K562 (cell line): ENCODE data around the gene IPO11. TPM values are rescaled to one million over a fixed set of nuclear protein-coding genes. Genes with fewer than 3 reads are reported as not detected.

Experiments used
- ATAC-seq: fragments of 200-7000 bp; cut with Tn5 transposase; 3 replicates; pipeline ENCODE4 v1.9.1; 2020; ENCODE audit warnings: moderate library complexity
- BruUV-seq: library from RNA; stranded (reverse); fragments of 400-500 nt; replicated peaks from 2 replicates; lab custom pipeline; 2021; lab: Mats Ljungman, UMichigan
- CTCF ChIA-PET: fragments of 300-600 bp; formaldehyde crosslinking; extraction: SDS; loops from one replicate; lab custom pipeline; 2021; ENCODE audit warnings: low intra/inter-chr PET ratio; lab: Yijun Ruan, JAX
- POLR2A ChIA-PET: fragments of 300-600, 350-650 bp; sonication (Branson Sonifier 250); formaldehyde crosslinking; extraction: SDS; loops from one replicate; lab custom pipeline; 2021; ENCODE audit warnings: antibody characterized with exemption, inconsistent platforms; lab: Yijun Ruan, JAX
- DNase-seq, 4 experiments: peaks; one replicate each; pipeline versions ENCODE4 v3.0.0 to v3.0.0-alpha.2; 2011 to 2018; ENCODE audit warnings: low spot score in 3 of 4, mixed read lengths in 3 of 4; ENCODE audit errors: extremely low read depth in 1 of 4
- FAIRE-seq: peaks from 2 replicates; lab custom pipeline; 2011; peaks lifted over from hg19 to GRCh38; lab: Jason Lieb, UNC
- H2AFZ ChIP-seq: 2 replicates; pipeline ENCODE4 v1.6.0; 2011; ENCODE audit warnings: low read depth, low read length, control low read depth, inconsistent platforms
- H3K27ac ChIP-seq: fragments of 200-600 bp; 3 replicates; pipeline ENCODE4 v1.8.0; 2011; ENCODE audit warnings: low read depth, mild to moderate bottlenecking, control low read depth, inconsistent platforms, low read length, moderate library complexity, mixed read lengths; ENCODE audit errors: extremely low read depth
- H3K27me3 ChIP-seq, 2 experiments: fragments of 300-600 bp in 1 of 2; 2 replicates in 1 of 2; 3 replicates in 1 of 2; pipeline versions ENCODE4 v1.6.0 to v1.8.0; 2011; ENCODE audit warnings: inconsistent platforms in 2 of 2, low read length in 2 of 2, mild to moderate bottlenecking in 1 of 2, mixed read lengths in 1 of 2, moderate library complexity in 1 of 2; ENCODE audit not compliant: control insufficient read depth in 2 of 2, insufficient read depth in 2 of 2
- H3K36me3 ChIP-seq: fragments of 300-600 bp; 3 replicates; pipeline ENCODE4 v1.8.0; 2011; ENCODE audit warnings: mild to moderate bottlenecking, low read length, inconsistent platforms; ENCODE audit not compliant: control insufficient read depth, insufficient read depth
- H3K4me1 ChIP-seq, 2 experiments: fragments of 200-600 bp in 1 of 2; replicated peaks in 1 of 2; 2 replicates in 1 of 2; 3 replicates in 1 of 2; pipeline versions ENCODE4 v1.5.1 to v1.8.0; 2011; ENCODE audit warnings: inconsistent platforms in 2 of 2, low read length in 2 of 2, mild to moderate bottlenecking in 1 of 2, mixed read lengths in 1 of 2, moderate library complexity in 1 of 2; ENCODE audit not compliant: control insufficient read depth in 2 of 2, insufficient read depth in 2 of 2
- H3K4me2 ChIP-seq: 2 replicates; pipeline ENCODE4 v1.6.1; 2011; ENCODE audit warnings: low read length, control low read depth, inconsistent platforms, mixed read lengths; ENCODE audit not compliant: insufficient read depth
- H3K4me3 ChIP-seq: fragments of 200-600 bp; sonication (generic), shearing (Covaris generic); 2 replicates; pipeline ENCODE4 v1.5.1; 2016; ENCODE audit warnings: control low read depth, inconsistent platforms
- H3K79me2 ChIP-seq: fragments of 200-600 bp; 3 replicates; pipeline ENCODE4 v1.8.0; 2011; ENCODE audit warnings: low read length, inconsistent platforms; ENCODE audit not compliant: control insufficient read depth, insufficient read depth
- H3K9ac ChIP-seq, 2 experiments: 2 replicates each; pipeline versions ENCODE4 v1.6.0 to v1.6.1; 2011; ENCODE audit warnings: low read depth in 2 of 2, low read length in 2 of 2, control low read depth in 1 of 2, inconsistent platforms in 1 of 2, mild to moderate bottlenecking in 1 of 2, mixed read lengths in 1 of 2; ENCODE audit not compliant: insufficient read depth in 1 of 2
- H3K9me1 ChIP-seq: one replicate; pipeline ENCODE4 v1.6.0; 2011; ENCODE audit warnings: inconsistent platforms, mild to moderate bottlenecking, low read length, moderate library complexity; ENCODE audit not compliant: control insufficient read depth, insufficient read depth
- H3K9me3 ChIP-seq: replicated peaks from 2 replicates; pipeline ENCODE4 v1.5.1; 2011; ENCODE audit warnings: low read depth, low read length, inconsistent platforms; ENCODE audit not compliant: control insufficient read depth, insufficient read depth
- H4K20me1 ChIP-seq: replicated peaks from 2 replicates; pipeline ENCODE4 v1.6.1; 2011; ENCODE audit warnings: low read length, inconsistent platforms, mixed read lengths; ENCODE audit not compliant: control insufficient read depth, insufficient read depth
- CHAMP1 ChIP-seq: fragments of 450-650 bp; IDR thresholded peaks from 2 replicates; pipeline ENCODE4 v1.6.1; 2016; ENCODE audit warnings: mild to moderate bottlenecking
- DEAF1 ChIP-seq: fragments of 450-650 bp; formaldehyde crosslinking; IDR thresholded peaks from 2 replicates; pipeline ENCODE4 v1.4.0; 2020; ENCODE audit warnings: mild to moderate bottlenecking, moderate library complexity
- ELF2 ChIP-seq: fragments of 250-450 bp; sonication (Bioruptor Pico); IDR thresholded peaks from 2 replicates; pipeline ENCODE4 v1.5.0; 2021; ENCODE audit warnings: mild to moderate bottlenecking
- HSF4 ChIP-seq: fragments of 250-450 bp; sonication (Bioruptor Pico); IDR thresholded peaks from 2 replicates; pipeline ENCODE4 v2.1.2; 2022; ENCODE audit warnings: mild to moderate bottlenecking, moderate library complexity, borderline replicate concordance
- SAP30 ChIP-seq: fragments of 200-600 bp; sonication (generic); IDR thresholded peaks from 2 replicates; pipeline ENCODE4 v1.6.1; 2012; ENCODE audit warnings: borderline replicate concordance, low read depth, mild to moderate bottlenecking, moderate library complexity, low read length, control low read depth, inconsistent platforms; ENCODE audit not compliant: insufficient read depth, poor library complexity, severe bottlenecking
- TAL1 ChIP-seq: fragments of 450-650 bp; IDR thresholded peaks from 2 replicates; pipeline ENCODE4 v1.6.1; 2016; ENCODE audit warnings: mild to moderate bottlenecking
- ZNF551 ChIP-seq: fragments of 250-450 bp; sonication (Bioruptor Pico); IDR thresholded peaks from 2 replicates; pipeline ENCODE4 v1.5.0; 2021; ENCODE audit warnings: mild to moderate bottlenecking, moderate library complexity
- whole genome bisulfite sequencing: fragments of 100-300 bp; shearing (Covaris generic); methylation state at CpG from one replicate; pipeline ENCODE4 v1.1.6; 2016; ENCODE audit warnings: low coverage, mixed read lengths; ENCODE audit not compliant: insufficient coverage; ENCODE audit errors: missing lambda C conversion rate; 5-methylcytosine and 5-hydroxymethylcytosine counted together
- in situ Hi-C: fragments of 300-500 bp; cut with MboI; formaldehyde crosslinking; loops from 4 replicates; pipeline ENCODE4 v1.15.0; 2018; ENCODE audit warnings: inconsistent platforms, mixed read lengths
- intact Hi-C: fragments of 100-400 bp; cut with micrococcal nuclease; formaldehyde crosslinking; loops from 2 replicates; pipeline ENCODE4 v1.14.2; 2022
- polyA plus RNA-seq, 8 experiments: library from polyadenylated mRNA; depleted of rRNA in 4 of 8; stranded (reverse) in 5 of 8; unstranded in 3 of 8; fragments of >200 nt; fragmentation: Nextera tagmentation in 2 of 8; fragmentation: Illumina TruSeq in 1 of 8; extraction: Ambion mirVana in 2 of 8; extraction: Trizol in 1 of 8; gene quantifications; 2 replicates each; pipeline versions ENCODE4 v1.2.1 to v1.2.3, GENCODE V29; 2011 to 2014; ENCODE audit warnings: inconsistent platforms in 1 of 8, missing spikeins in 1 of 8
- total RNA-seq, 7 experiments: library from RNA; depleted of rRNA in 6 of 7; stranded (reverse); fragments of >200 nt in 6 of 7; fragmentation: Illumina TruSeq in 2 of 7; extraction: Trizol in 2 of 7; gene quantifications; 2 replicates each; pipeline versions ENCODE4 v1.2.1 to v1.2.3, GENCODE V29; 2011 to 2021; ENCODE audit warnings: low replicate concordance in 1 of 7
- TF ChIP-seq, protein P1 (sequence below): fragments of 250-450 bp; sonication (Bioruptor Pico); IDR thresholded peaks from 2 replicates; pipeline ENCODE4 v1.4.0; 2020; ENCODE audit warnings: mild to moderate bottlenecking, moderate library complexity, borderline replicate concordance
- TF ChIP-seq, protein P2 (sequence below): sonication (generic); formaldehyde crosslinking; IDR thresholded peaks from 2 replicates; pipeline ENCODE4 v1.4.0; 2020; ENCODE audit warnings: mild to moderate bottlenecking, missing genetic modification reagents

The IPO11 gene
- total and polyA plus RNA-seq, 9 of the 15 experiments (the other 6 are each of a cell fraction or from before 2014, with no cell fraction given) = 38.7 to 96.0 (median 70.9) TPM

GRCh38 chr5:62538017-62538942 is 125.7 kb downstream of the IPO11 start:
- H3K4me1 ChIP-seq = peaks cover 0 to 4% of the 10 kb centered on the region in 2 experiments; a peak in 2 of 5 replicates
- no peaks in the 10 kb centered on the region for H3K9me3 ChIP-seq
- H3K9me1 ChIP-seq = no peaks in the 10 kb centered on the region
- H3K27ac ChIP-seq = peak overlapping the region; percentile 68; the same call in 2 of the 3 replicates
- POLR2A ChIA-PET = interaction anchor here (1.6 kb wide), 1 partner anchor 18 kb away, joined by 4 read pairs; no protein-coding TSS in a partner anchor
- FAIRE-seq = peak; percentile 57
- intact Hi-C loops (no loop called here), in situ Hi-C loops (no loop called here)
- WGBS = 26% methylated on average over 9 of the region's 9 CpGs
- no peak overlapping the region for H2AFZ ChIP-seq
- no peaks in the 10 kb centered on the region; the same call in 2 of the 3 replicates for H3K79me2 ChIP-seq
- no peaks in the 10 kb centered on the region for H3K27me3 ChIP-seq
- H3K4me2 ChIP-seq = peak overlapping the region; percentile 44; the same call in 1 of the 2 replicates
- CTCF ChIA-PET = no interaction called here
- ATAC-seq = peak; percentile 91
- H3K4me3 ChIP-seq = no peak overlapping the region
- peak; percentile 13 to 70 (median 26) for DNase-seq
- H3K36me3 ChIP-seq = peaks cover 43% of the 10 kb centered on the region
- H4K20me1 ChIP-seq = no peaks in the 10 kb centered on the region; the same call in 1 of the 2 replicates
- no peak overlapping the region for H3K9ac ChIP-seq
- BruUV-seq = no TSS peak
- TF ChIP-seq DEAF1 = no peak
- no peak for TF ChIP-seq ELF2
- TF ChIP-seq, protein P1, sequence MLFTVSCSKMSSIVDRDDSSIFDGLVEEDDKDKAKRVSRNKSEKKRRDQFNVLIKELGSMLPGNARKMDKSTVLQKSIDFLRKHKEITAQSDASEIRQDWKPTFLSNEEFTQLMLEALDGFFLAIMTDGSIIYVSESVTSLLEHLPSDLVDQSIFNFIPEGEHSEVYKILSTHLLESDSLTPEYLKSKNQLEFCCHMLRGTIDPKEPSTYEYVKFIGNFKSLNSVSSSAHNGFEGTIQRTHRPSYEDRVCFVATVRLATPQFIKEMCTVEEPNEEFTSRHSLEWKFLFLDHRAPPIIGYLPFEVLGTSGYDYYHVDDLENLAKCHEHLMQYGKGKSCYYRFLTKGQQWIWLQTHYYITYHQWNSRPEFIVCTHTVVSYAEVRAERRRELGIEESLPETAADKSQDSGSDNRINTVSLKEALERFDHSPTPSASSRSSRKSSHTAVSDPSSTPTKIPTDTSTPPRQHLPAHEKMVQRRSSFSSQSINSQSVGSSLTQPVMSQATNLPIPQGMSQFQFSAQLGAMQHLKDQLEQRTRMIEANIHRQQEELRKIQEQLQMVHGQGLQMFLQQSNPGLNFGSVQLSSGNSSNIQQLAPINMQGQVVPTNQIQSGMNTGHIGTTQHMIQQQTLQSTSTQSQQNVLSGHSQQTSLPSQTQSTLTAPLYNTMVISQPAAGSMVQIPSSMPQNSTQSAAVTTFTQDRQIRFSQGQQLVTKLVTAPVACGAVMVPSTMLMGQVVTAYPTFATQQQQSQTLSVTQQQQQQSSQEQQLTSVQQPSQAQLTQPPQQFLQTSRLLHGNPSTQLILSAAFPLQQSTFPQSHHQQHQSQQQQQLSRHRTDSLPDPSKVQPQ (CRISPR knock-in tag) = no peak
- no peak for TF ChIP-seq ZNF551
- peak; percentile 50; the same call in 1 of the 2 replicates for TF ChIP-seq CHAMP1
- TF ChIP-seq SAP30 = no peak
- TF ChIP-seq TAL1 = peak; percentile 46; the same call in 1 of the 2 replicates
- TF ChIP-seq, protein P2, sequence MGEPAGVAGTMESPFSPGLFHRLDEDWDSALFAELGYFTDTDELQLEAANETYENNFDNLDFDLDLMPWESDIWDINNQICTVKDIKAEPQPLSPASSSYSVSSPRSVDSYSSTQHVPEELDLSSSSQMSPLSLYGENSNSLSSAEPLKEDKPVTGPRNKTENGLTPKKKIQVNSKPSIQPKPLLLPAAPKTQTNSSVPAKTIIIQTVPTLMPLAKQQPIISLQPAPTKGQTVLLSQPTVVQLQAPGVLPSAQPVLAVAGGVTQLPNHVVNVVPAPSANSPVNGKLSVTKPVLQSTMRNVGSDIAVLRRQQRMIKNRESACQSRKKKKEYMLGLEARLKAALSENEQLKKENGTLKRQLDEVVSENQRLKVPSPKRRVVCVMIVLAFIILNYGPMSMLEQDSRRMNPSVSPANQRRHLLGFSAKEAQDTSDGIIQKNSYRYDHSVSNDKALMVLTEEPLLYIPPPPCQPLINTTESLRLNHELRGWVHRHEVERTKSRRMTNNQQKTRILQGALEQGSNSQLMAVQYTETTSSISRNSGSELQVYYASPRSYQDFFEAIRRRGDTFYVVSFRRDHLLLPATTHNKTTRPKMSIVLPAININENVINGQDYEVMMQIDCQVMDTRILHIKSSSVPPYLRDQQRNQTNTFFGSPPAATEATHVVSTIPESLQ (CRISPR knock-in tag) = no peak
- no peak for TF ChIP-seq HSF4
